COLO668 (cell line): ENCODE results near the gene SULT1C4.
A peak's percentile ranks its signal among the peaks of the same experiment; 100 is the strongest.
"Not testable (repeated sequence)": the region's sequence is repeated elsewhere in the genome, so short reads cannot be mapped to it uniquely, and the experiment has no call there.

ENCODE experiments used
- DNase-seq: peaks from one replicate; lab custom pipeline; 2025; ENCODE audit not compliant: unreplicated experiment; lab: John Stamatoyannopoulos, UW

The SULT1C4 gene

GRCh38 chr2:108412995-108413710 lies 35.4 kb downstream of the SULT1C4 start:
- no peak for DNase-seq

- DNase-seq: no peak
Observed at GRCh38 chr2:108413711-108414095, 35.9 kb downstream of the SULT1C4 start.

GRCh38 chr2:108414256-108414876 lies 36.6 kb downstream of the SULT1C4 start:
- no peak for DNase-seq

- DNase-seq: no peak
Observed at GRCh38 chr2:108414945-108415344, 37.2 kb downstream of the SULT1C4 start.

GRCh38 chr2:108417254-108417653 lies 39.5 kb downstream of the SULT1C4 start:
- peak; percentile 5 for DNase-seq

- no peak for DNase-seq
Observed at GRCh38 chr2:108418416-108418815, 40.7 kb downstream of the SULT1C4 start.

- no peak for DNase-seq
Observed at GRCh38 chr2:108423067-108423466, 45.3 kb downstream of the SULT1C4 start.

- DNase-seq: no peak
Observed at GRCh38 chr2:108423502-108424251, 45.9 kb downstream of the SULT1C4 start.

- DNase-seq: no peak
Observed at GRCh38 chr2:108428286-108429009, 50.7 kb downstream of the SULT1C4 start.

GRCh38 chr2:108435578-108435977 lies 57.8 kb downstream of the SULT1C4 start:
- DNase-seq: not testable (repeated sequence)

GRCh38 chr2:108436976-108437375 lies 59.2 kb downstream of the SULT1C4 start:
- DNase-seq: no peak
